HEK293T (cell line): ENCODE results near the gene PLCB1.

Experiments
- CTCF ChIA-PET: fragments of 350-600 bp; formaldehyde crosslinking; extraction: SDS; loops from one replicate; lab custom pipeline; 2021; ENCODE audit warnings: antibody characterized with exemption, inconsistent platforms; lab: Yijun Ruan, JAX
- POLR2A ChIA-PET: fragments of 350-600 bp; formaldehyde crosslinking; extraction: SDS; loops from one replicate; lab custom pipeline; 2020; ENCODE audit warnings: antibody characterized with exemption, inconsistent platforms; lab: Yijun Ruan, JAX
- DNase-seq: peaks from one replicate; pipeline ENCODE4 v3.0.0; 2012; ENCODE audit warnings: mixed read lengths; ENCODE audit errors: extremely low spot score
- ARNT ChIP-seq: fragments of 450-650 bp; IDR thresholded peaks from 2 replicates; pipeline ENCODE4 v1.6.1; 2017; ENCODE audit warnings: mild to moderate bottlenecking
- BHLHE40 ChIP-seq: fragments of 450-650 bp; IDR thresholded peaks from 2 replicates; pipeline ENCODE4 v1.6.1; 2016; ENCODE audit warnings: mild to moderate bottlenecking, moderate library complexity, borderline replicate concordance
- CTBP1 ChIP-seq: fragments of 450-650 bp; IDR thresholded peaks from 2 replicates; pipeline ENCODE4 v1.6.1; 2016; ENCODE audit warnings: borderline replicate concordance
- ELF4 ChIP-seq: fragments of 450-650 bp; IDR thresholded peaks from 2 replicates; pipeline ENCODE4 v1.6.1; 2017; ENCODE audit warnings: antibody characterized with exemption
- FOXA1 ChIP-seq: fragments of 450-650 bp; IDR thresholded peaks from 2 replicates; pipeline ENCODE4 v1.6.1; 2016; ENCODE audit warnings: mild to moderate bottlenecking
- FOXK2 ChIP-seq: fragments of 450-650 bp; IDR thresholded peaks from 2 replicates; pipeline ENCODE4 v1.6.1; 2016; ENCODE audit warnings: mild to moderate bottlenecking
- FOXM1 ChIP-seq: fragments of 450-650 bp; IDR thresholded peaks from 2 replicates; pipeline ENCODE4 v1.6.1; 2017; ENCODE audit warnings: mild to moderate bottlenecking, borderline replicate concordance
- HDGF ChIP-seq: fragments of 450-650 bp; IDR thresholded peaks from 2 replicates; pipeline ENCODE4 v1.6.1; 2017; ENCODE audit warnings: antibody characterized with exemption, borderline replicate concordance
- L3MBTL2 ChIP-seq: fragments of 450-650 bp; conservative IDR thresholded peaks from 2 replicates; pipeline ENCODE4 v1.6.1; 2016; ENCODE audit warnings: mild to moderate bottlenecking
- LEF1 ChIP-seq: fragments of 450-650 bp; IDR thresholded peaks from 2 replicates; pipeline ENCODE4 v1.6.1; 2017; ENCODE audit warnings: mild to moderate bottlenecking, borderline replicate concordance
- NFRKB ChIP-seq: fragments of 450-650 bp; IDR thresholded peaks from 2 replicates; pipeline ENCODE4 v1.6.1; 2016; ENCODE audit warnings: mild to moderate bottlenecking, moderate library complexity
- SP1 ChIP-seq: fragments of 450-650 bp; IDR thresholded peaks from 2 replicates; pipeline ENCODE4 v1.6.1; 2017
- SUZ12 ChIP-seq: fragments of 450-650 bp; IDR thresholded peaks from 2 replicates; pipeline ENCODE4 v1.6.1; 2016; ENCODE audit warnings: mild to moderate bottlenecking
- TARDBP ChIP-seq: fragments of 450-650 bp; IDR thresholded peaks from 2 replicates; pipeline ENCODE4 v1.6.1; 2016
- ZNF384 ChIP-seq: fragments of 450-650 bp; IDR thresholded peaks from 2 replicates; pipeline ENCODE4 v1.6.1; 2016
- TF ChIP-seq, protein P1 (sequence below): fragments of 450-650 bp; IDR thresholded peaks from 2 replicates; pipeline ENCODE4 v1.6.1; 2016

PLCB1 gene

DNA sequence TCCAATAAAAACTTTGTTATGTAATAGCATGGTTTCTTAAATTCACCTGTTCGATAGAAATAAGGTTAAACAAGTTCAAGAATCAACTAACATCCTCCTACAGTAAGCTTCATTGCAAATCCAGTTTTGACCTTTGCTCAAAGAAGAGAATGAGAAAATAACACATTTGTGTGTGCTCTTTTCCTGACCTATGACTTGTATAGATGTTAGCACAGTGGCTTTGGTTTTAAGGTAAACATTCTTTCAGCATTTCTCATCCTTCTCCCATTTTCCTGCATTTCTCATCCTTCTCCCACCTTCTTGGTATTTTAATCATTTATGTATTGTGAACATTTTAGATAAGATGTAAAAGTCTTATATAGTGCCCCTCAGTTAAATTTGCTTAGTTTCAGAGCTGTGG is 73.9 kb downstream of the PLCB1 start:
- ChIA-PET CTCF (no interaction called here), POLR2A (no interaction called here)
- TF ChIP-seq TARDBP, result no peak
- TF ChIP-seq, protein P1, sequence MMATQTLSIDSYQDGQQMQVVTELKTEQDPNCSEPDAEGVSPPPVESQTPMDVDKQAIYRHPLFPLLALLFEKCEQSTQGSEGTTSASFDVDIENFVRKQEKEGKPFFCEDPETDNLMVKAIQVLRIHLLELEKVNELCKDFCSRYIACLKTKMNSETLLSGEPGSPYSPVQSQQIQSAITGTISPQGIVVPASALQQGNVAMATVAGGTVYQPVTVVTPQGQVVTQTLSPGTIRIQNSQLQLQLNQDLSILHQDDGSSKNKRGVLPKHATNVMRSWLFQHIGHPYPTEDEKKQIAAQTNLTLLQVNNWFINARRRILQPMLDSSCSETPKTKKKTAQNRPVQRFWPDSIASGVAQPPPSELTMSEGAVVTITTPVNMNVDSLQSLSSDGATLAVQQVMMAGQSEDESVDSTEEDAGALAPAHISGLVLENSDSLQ, result no peak
- TF ChIP-seq L3MBTL2, result no peak
- no peak for TF ChIP-seq HDGF
- TF ChIP-seq BHLHE40, result no peak
- no peak for TF ChIP-seq ARNT
- no peak for TF ChIP-seq SP1
- DNase-seq, result no peak

- POLR2A ChIA-PET, result no interaction called here
- no peak for DNase-seq
- CTCF ChIA-PET, result no interaction called here
- no peak for TF ChIP-seq LEF1
- TF ChIP-seq ELF4, result no peak
- TF ChIP-seq SP1, result no peak
- no peak for TF ChIP-seq SUZ12
- no peak for TF ChIP-seq FOXA1
- TF ChIP-seq BHLHE40, result no peak
- TF ChIP-seq ZNF384, result no peak
- no peak for TF ChIP-seq TARDBP
- TF ChIP-seq FOXM1, result no peak
- TF ChIP-seq HDGF, result no peak
- TF ChIP-seq ARNT, result no peak
- TF ChIP-seq CTBP1, result no peak
- TF ChIP-seq NFRKB, result no peak
- TF ChIP-seq, protein P1, result no peak
- TF ChIP-seq L3MBTL2, result no peak
- no peak for TF ChIP-seq FOXK2
Measured at GRCh38 chr20:8208226-8208625, 76.2 kb downstream of the PLCB1 start.

DNA sequence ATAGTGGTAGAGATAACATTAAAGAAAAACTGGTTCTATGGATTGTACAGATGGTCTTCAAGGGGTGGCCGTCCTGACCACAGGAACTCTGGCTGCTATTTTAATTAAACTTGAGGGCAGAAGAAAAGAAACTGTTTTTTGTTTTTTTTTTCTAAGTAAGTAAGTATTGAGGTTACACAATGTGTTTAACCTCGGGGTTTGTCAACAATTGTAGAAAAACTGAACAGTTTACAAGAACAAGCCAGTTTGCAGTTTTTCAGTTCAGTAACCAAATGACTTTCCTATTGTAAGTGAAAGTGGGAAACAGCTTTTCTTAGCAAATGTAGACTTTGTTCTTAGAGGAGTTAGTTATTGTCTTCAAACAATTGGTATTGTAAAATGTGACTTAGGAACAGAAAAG is 77.0 kb downstream of the PLCB1 start:
- POLR2A ChIA-PET, result no interaction called here
- no peak for DNase-seq
- CTCF ChIA-PET, result no interaction called here
- TF ChIP-seq LEF1 (no peak), SP1 (no peak), SUZ12 (no peak), BHLHE40 (no peak), ARNT (no peak), NFRKB (no peak), ZNF384 (no peak), L3MBTL2 (no peak), ELF4 (no peak), CTBP1 (no peak), FOXA1 (no peak), HDGF (no peak), TARDBP (no peak), FOXK2 (no peak), FOXM1 (no peak)
- TF ChIP-seq, protein P1, result no peak

- CTCF ChIA-PET, result no interaction called here
- POLR2A ChIA-PET, result no interaction called here
- no peak for DNase-seq
- TF ChIP-seq ELF4 (no peak), SP1 (no peak), SUZ12 (no peak), LEF1 (no peak), ARNT (no peak), FOXM1 (no peak), TARDBP (no peak), FOXK2 (no peak)
Measured at GRCh38 chr20:8210749-8211148, 78.7 kb downstream of the PLCB1 start.

- TF ChIP-seq FOXA1 (no peak), TARDBP (no peak), FOXM1 (no peak), SUZ12 (no peak), L3MBTL2 (no peak), HDGF (no peak), SP1 (no peak)
- TF ChIP-seq, protein P1, result no peak
- DNase-seq, result no peak
- CTCF ChIA-PET, result interaction anchor here (0.6 kb wide), 1 partner anchor 23 kb away, joined by 3 read pairs; no protein-coding TSS in a partner anchor
- POLR2A ChIA-PET, result no interaction called here
Measured at GRCh38 chr20:8212286-8212685, 80.2 kb downstream of the PLCB1 start.

- ChIA-PET POLR2A (no interaction called here), CTCF (no interaction called here)
- DNase-seq, result no peak
- TF ChIP-seq SUZ12 (no peak), LEF1 (no peak), ARNT (no peak), HDGF (no peak), ZNF384 (no peak)
Measured at GRCh38 chr20:8213270-8213669, 81.2 kb downstream of the PLCB1 start.
